Erythroblast (primary cell): ENCODE results near the gene LEMD1.

Experiments
- GATA1 ChIP-seq: IDR thresholded peaks from 2 replicates; pipeline ENCODE4 v1.6.1; 2011; ENCODE audit warnings: low read depth, mild to moderate bottlenecking, control low read depth, low read length, moderate library complexity
- POLR2A ChIP-seq: IDR thresholded peaks from 2 replicates; pipeline ENCODE4 v1.6.1; 2011; ENCODE audit warnings: mild to moderate bottlenecking, low read length

- TF ChIP-seq POLR2A, result no peak
- no peak for TF ChIP-seq GATA1
Observed at GRCh38 chr1:205357567-205357966, 64.3 kb downstream of the LEMD1 start.
